OCI-LY3 (cell line): ENCODE data around the gene LYST.

Experiments used
- H2AFZ ChIP-seq: fragments of 200-600, 300-600 bp; shearing (Covaris generic); 2 replicates; pipeline ENCODE4 v1.6.0; 2014; ENCODE audit warnings: antibody characterized with exemption, low read depth, low read length
- H3K27ac ChIP-seq: fragments of 200-600, 300-600 bp; sonication (generic); 2 replicates; pipeline ENCODE4 v1.5.1; 2014; ENCODE audit warnings: mild to moderate bottlenecking, low read length, moderate library complexity, mixed read lengths
- H3K27me3 ChIP-seq: fragments of 200-600, 300-600 bp; sonication (generic); 2 replicates; pipeline ENCODE4 v1.6.1; 2014; ENCODE audit warnings: low read depth, low read length, mixed read lengths
- H3K36me3 ChIP-seq: fragments of 200-600, 300-600 bp; sonication (generic); replicated peaks from 2 replicates; pipeline ENCODE3; 2014; ENCODE audit warnings: low read depth, low read length, mixed read lengths
- H3K4me1 ChIP-seq: fragments of 300-600, 200-600 bp; sonication (generic); 2 replicates; pipeline ENCODE4 v1.6.1; 2014; ENCODE audit warnings: low read length, mixed read lengths
- H3K4me2 ChIP-seq: fragments of 200-600, 300-600 bp; sonication (generic); 2 replicates; pipeline ENCODE4 v1.6.1; 2014; ENCODE audit warnings: low read length, mixed read lengths
- H3K4me3 ChIP-seq: fragments of 300-600, 200-600 bp; sonication (generic); 2 replicates; pipeline ENCODE4 v1.5.1; 2014; ENCODE audit warnings: antibody characterized with exemption, mild to moderate bottlenecking, low read length, moderate library complexity
- H3K79me2 ChIP-seq: fragments of 300-600, 200-600 bp; shearing (Covaris generic); 2 replicates; pipeline ENCODE4 v1.6.1; 2014; ENCODE audit warnings: mild to moderate bottlenecking, low read length, mixed read lengths
- H3K9ac ChIP-seq: fragments of 300-600, 200-600 bp; shearing (Covaris generic); 2 replicates; pipeline ENCODE4 v1.6.0; 2014; ENCODE audit warnings: mild to moderate bottlenecking, low read length, moderate library complexity
- H3K9me3 ChIP-seq: fragments of 200-600, 300-600 bp; shearing (Covaris generic); 2 replicates; pipeline ENCODE4 v1.6.1; 2014; ENCODE audit warnings: low read length, mixed read lengths; ENCODE audit not compliant: insufficient read depth
- H4K20me1 ChIP-seq: fragments of 200-600, 300-600 bp; sonication (generic); 2 replicates; pipeline ENCODE4 v1.6.1; 2016; ENCODE audit warnings: low read length, mixed read lengths; ENCODE audit not compliant: insufficient read depth
- CTCF ChIP-seq: fragments of 200-600, 300-600 bp; sonication (generic); IDR thresholded peaks from 2 replicates; pipeline ENCODE4 v1.5.1; 2014; ENCODE audit warnings: antibody characterized with exemption, low read length, low read depth
- EZH2phosphoT487 ChIP-seq: fragments of 200-600 bp; shearing (Covaris generic); IDR thresholded peaks from 2 replicates; pipeline ENCODE4 v1.6.1; 2018; ENCODE audit warnings: antibody characterized with exemption, mixed run types, low read depth

LYST gene

GRCh38 chr1:235631816-235632215, 234.9 kb downstream of the LYST start:
- no peak overlapping the region for H3K9ac ChIP-seq
- H3K36me3 ChIP-seq: no peaks in the 10 kb centered on the region
- no peak overlapping the region for H3K4me2 ChIP-seq
- TF ChIP-seq EZH2phosphoT487: no peak
- TF ChIP-seq CTCF: 0 out of 2 replicates have a peak, but pooled peaks have one; percentile 12
- no peak overlapping the region for H3K27ac ChIP-seq
- H2AFZ ChIP-seq: no peak overlapping the region
- H3K79me2 ChIP-seq: no peaks in the 10 kb centered on the region
- no peaks in the 10 kb centered on the region for H3K9me3 ChIP-seq
- H3K27me3 ChIP-seq: peaks cover 57% of the 10 kb centered on the region
- H3K4me3 ChIP-seq: no peak overlapping the region
- no peaks in the 10 kb centered on the region; the same call in 1 of the 2 replicates for H4K20me1 ChIP-seq
- H3K4me1 ChIP-seq: peaks cover 12% of the 10 kb centered on the region

GRCh38 chr1:235628316-235629005, 238.2 kb downstream of the LYST start:
- Histone ChIP-seq H3K36me3 (no peaks in the 10 kb centered on the region), H3K4me1 (peaks cover 12% of the 10 kb centered on the region), H3K79me2 (no peaks in the 10 kb centered on the region), H3K4me3 (no peak overlapping the region), H3K9me3 (no peaks in the 10 kb centered on the region), H4K20me1 (no peaks in the 10 kb centered on the region; the same call in 1 of the 2 replicates), H3K4me2 (no peak overlapping the region), H2AFZ (no peak overlapping the region), H3K27ac (no peak overlapping the region), H3K27me3 (peaks cover 61% of the 10 kb centered on the region), H3K9ac (no peak overlapping the region)
- TF ChIP-seq EZH2phosphoT487: no peak
- no peak for TF ChIP-seq CTCF

GRCh38 chr1:235625831-235626230, 240.9 kb downstream of the LYST start:
- TF ChIP-seq EZH2phosphoT487: no peak
- no peak for TF ChIP-seq CTCF
- no peaks in the 10 kb centered on the region for H3K4me1 ChIP-seq
- H2AFZ ChIP-seq: no peak overlapping the region
- no peaks in the 10 kb centered on the region for H3K36me3 ChIP-seq
- H3K27me3 ChIP-seq: peaks cover 41% of the 10 kb centered on the region
- no peaks in the 10 kb centered on the region for H4K20me1 ChIP-seq
- no peaks in the 10 kb centered on the region for H3K79me2 ChIP-seq
- no peak overlapping the region for H3K4me2 ChIP-seq
- H3K9ac ChIP-seq: no peak overlapping the region
- no peaks in the 10 kb centered on the region for H3K9me3 ChIP-seq
- H3K4me3 ChIP-seq: no peak overlapping the region
- H3K27ac ChIP-seq: no peak overlapping the region

- Histone ChIP-seq H3K4me2 (no peak overlapping the region), H4K20me1 (no peaks in the 10 kb centered on the region), H3K9ac (no peak overlapping the region), H2AFZ (no peak overlapping the region), H3K79me2 (no peaks in the 10 kb centered on the region), H3K4me3 (no peak overlapping the region), H3K36me3 (no peaks in the 10 kb centered on the region), H3K9me3 (no peaks in the 10 kb centered on the region), H3K27ac (no peak overlapping the region), H3K27me3 (peaks cover 37% of the 10 kb centered on the region), H3K4me1 (no peaks in the 10 kb centered on the region)
- TF ChIP-seq EZH2phosphoT487: no peak
- no peak for TF ChIP-seq CTCF
Observed at GRCh38 chr1:235625340-235625739, 241.4 kb downstream of the LYST start.
